Epithelial cell of umbilical artery (primary cell): ENCODE data around the gene GRIA4. TPM values are rescaled to one million over a fixed set of nuclear protein-coding genes. Genes with fewer than 3 reads are reported as not detected.

Experiments used
- total RNA-seq: library from RNA; depleted of rRNA; stranded (reverse); fragments of >200 nt; gene quantifications from 2 replicates; pipeline ENCODE4 v1.2.3, GENCODE V29; 2014

Gene GRIA4
- total RNA-seq, result not detected in 2 replicates

DNA sequence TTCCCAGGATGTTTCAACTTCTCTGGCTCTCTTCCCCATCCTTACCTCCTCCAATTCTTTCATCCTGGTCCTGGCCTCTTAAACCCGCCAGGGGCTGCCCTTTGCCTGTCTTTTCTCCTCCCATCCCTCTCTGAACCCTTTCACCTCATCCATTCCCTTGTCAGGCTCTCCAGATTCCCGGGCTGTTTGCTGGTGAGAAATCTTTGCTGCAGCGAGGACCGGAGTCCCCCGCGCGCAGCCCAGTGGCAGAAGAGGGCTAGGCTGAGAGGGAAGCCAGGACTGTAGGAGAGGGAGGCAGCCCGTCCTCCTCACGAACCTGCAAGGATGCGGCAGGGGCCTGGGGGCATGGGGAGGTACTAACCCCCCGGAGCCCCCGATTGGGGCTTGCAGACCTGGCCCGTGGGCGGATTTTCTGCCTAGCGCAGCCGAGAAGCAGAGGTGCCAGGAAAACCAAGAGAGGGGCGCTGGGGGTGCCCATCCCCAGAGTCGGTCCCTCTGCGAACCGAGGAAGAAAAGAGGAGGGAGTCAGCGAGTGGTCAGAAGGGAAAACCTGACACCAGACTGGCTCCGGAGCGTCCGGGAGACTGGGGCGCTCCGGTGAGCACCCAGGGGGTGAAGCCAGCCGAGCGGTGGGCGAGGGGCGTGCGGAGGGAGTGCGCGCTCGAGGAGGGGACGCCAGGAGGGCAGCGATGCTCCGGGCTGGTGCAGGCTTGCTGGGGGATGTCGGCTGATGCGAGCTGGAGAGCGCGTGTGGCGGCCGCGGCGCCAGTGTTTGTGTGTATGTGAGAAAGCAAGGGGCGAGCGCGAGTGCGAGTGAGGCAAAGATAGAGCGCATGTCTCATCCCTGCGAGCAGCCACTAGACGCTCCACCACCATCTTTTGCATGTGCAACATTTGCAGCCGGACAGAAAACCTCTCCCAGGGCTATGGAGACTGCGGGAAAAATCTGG, at the start of gene GRIA4:
Gene GRIA4 (plus strand): TSS at position 242 of the 950 bp plus-strand sequence. CDS start 925 bp downstream, outside the sequence.

DNA sequence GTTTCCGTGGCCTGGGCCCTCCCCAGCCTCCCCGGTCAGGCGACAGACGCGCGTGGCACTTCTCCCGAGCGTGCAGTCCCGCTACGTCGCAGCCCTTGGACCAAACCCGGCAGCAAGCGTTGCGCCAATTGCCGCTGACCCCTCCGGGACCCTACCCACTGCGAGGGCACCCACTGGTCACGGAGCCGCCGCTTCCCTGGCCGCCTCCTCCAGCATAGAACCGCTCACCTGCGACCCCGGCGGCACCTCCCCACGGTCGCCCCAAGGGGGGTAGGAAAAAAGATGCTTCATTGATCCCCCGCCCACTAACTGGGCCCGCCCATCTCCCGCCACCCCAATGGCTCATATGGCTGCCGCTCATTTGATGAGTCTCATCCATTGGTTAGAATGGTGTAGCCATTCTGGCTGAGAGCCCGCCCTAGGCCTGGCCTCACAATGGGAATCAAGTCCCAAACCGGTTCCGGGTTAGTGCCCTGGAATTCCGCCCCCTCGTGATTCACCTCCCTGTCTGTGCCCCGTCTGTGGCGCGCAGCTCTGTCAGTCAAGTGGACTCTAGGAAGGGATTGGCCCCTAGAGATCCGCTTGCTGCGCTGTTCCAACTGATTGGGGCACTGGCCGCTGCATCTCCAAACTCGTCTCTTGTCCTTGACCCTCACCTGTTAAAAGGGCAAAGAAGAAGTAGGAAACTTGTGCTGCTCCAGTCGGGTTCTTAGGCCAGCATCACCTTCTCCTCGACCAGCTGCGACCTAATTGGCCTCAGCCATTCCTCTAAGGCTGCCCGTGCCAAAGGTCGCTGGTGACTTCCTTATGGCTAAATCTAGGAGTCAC, 412.3 kb downstream of the GRIA4 start, which contains the start of gene MSANTD4:
Gene MSANTD4 (minus strand): TSS at position 274 of the 828 bp plus-strand sequence. CDS start 11,323 bp downstream, outside the sequence.

